Astrocyte (in vitro differentiated cells and primary cell): ENCODE measurements around the gene MAP1LC3B. TPM values are rescaled to one million over a fixed set of nuclear protein-coding genes. Genes with fewer than 3 reads are reported as not detected.

Experiments used
- DNase-seq: peaks from one replicate; pipeline ENCODE4 v3.0.0-alpha.2; 2010; ENCODE audit warnings: low read depth
- FAIRE-seq: peaks from 2 replicates; lab custom pipeline; 2011; peaks lifted over from hg19 to GRCh38; lab: Jason Lieb, UNC
- H2AFZ ChIP-seq: 2 replicates; pipeline ENCODE4 v1.6.0; 2012; ENCODE audit warnings: low read depth, low read length, inconsistent platforms
- H3K27ac ChIP-seq: 2 replicates; pipeline ENCODE4 v1.5.1; 2011; ENCODE audit warnings: low read depth, low read length, inconsistent platforms
- H3K27me3 ChIP-seq: 2 replicates; pipeline ENCODE4 v1.6.0; 2011; ENCODE audit warnings: low read length, inconsistent platforms; ENCODE audit not compliant: insufficient read depth
- H3K36me3 ChIP-seq: 2 replicates; pipeline ENCODE4 v1.5.1; 2011; ENCODE audit warnings: low read length, inconsistent platforms; ENCODE audit not compliant: insufficient read depth
- H3K4me1 ChIP-seq: 2 replicates; pipeline ENCODE4 v1.5.1; 2011; ENCODE audit warnings: low read length, inconsistent platforms; ENCODE audit not compliant: insufficient read depth
- H3K4me2 ChIP-seq: 2 replicates; pipeline ENCODE4 v1.6.0; 2012; ENCODE audit warnings: low read length, inconsistent platforms
- H3K4me3 ChIP-seq: 2 replicates; pipeline ENCODE4 v1.5.1; 2011; ENCODE audit warnings: low read depth, mild to moderate bottlenecking, low read length, inconsistent platforms; ENCODE audit not compliant: insufficient read depth
- H3K79me2 ChIP-seq: 2 replicates; pipeline ENCODE4 v1.6.0; 2012; ENCODE audit warnings: mild to moderate bottlenecking, low read length, inconsistent platforms; ENCODE audit not compliant: insufficient read depth
- H3K9ac ChIP-seq: 2 replicates; pipeline ENCODE4 v1.6.0; 2012; ENCODE audit warnings: mild to moderate bottlenecking, low read length, inconsistent platforms
- H3K9me3 ChIP-seq: 2 replicates; pipeline ENCODE4 v1.5.1; 2012; ENCODE audit warnings: low read depth, mild to moderate bottlenecking, low read length, inconsistent platforms; ENCODE audit not compliant: insufficient read depth
- H4K20me1 ChIP-seq: 2 replicates; pipeline ENCODE4 v1.6.0; 2012; ENCODE audit warnings: low read length, inconsistent platforms; ENCODE audit not compliant: insufficient read depth
- H3K27ac Mint-ChIP-seq: one replicate; pipeline ENCODE4 v1.8.0; 2021; ENCODE audit warnings: mild to moderate bottlenecking, mixed read lengths; ENCODE audit not compliant: unreplicated experiment
- H3K27me3 Mint-ChIP-seq: one replicate; pipeline ENCODE4 v1.8.0; 2021; ENCODE audit warnings: low read depth, mixed read lengths; ENCODE audit not compliant: unreplicated experiment
- H3K36me3 Mint-ChIP-seq: one replicate; pipeline ENCODE4 v1.8.0; 2021; ENCODE audit warnings: low read depth, mixed read lengths; ENCODE audit not compliant: unreplicated experiment
- H3K4me1 Mint-ChIP-seq: one replicate; pipeline ENCODE4 v1.8.0; 2021; ENCODE audit warnings: low read depth, mixed read lengths; ENCODE audit not compliant: unreplicated experiment
- H3K4me3 Mint-ChIP-seq: one replicate; pipeline ENCODE4 v1.8.0; 2021; ENCODE audit warnings: mild to moderate bottlenecking, moderate library complexity, mixed read lengths; ENCODE audit not compliant: unreplicated experiment
- H3K9me3 Mint-ChIP-seq: one replicate; pipeline ENCODE4 v1.8.0; 2021; ENCODE audit warnings: mild to moderate bottlenecking, mixed read lengths; ENCODE audit not compliant: unreplicated experiment
- EZH2 ChIP-seq: IDR thresholded peaks from 2 replicates; pipeline ENCODE4 v1.6.1; 2012; ENCODE audit warnings: mild to moderate bottlenecking, low read length, inconsistent platforms; ENCODE audit not compliant: insufficient read depth
- total RNA-seq: library from RNA; stranded (reverse); gene quantifications from 2 replicates; pipeline ENCODE4 v1.2.1, GENCODE V29; 2021
- TF ChIP-seq, protein P1 (sequence below): IDR thresholded peaks from 2 replicates; pipeline ENCODE4 v1.5.1; 2011; ENCODE audit warnings: low read depth, mild to moderate bottlenecking, inconsistent platforms, low read length, moderate library complexity; ENCODE audit not compliant: insufficient read depth

MAP1LC3B gene
- total RNA-seq, 1 donor from 2014 or later, result 221 TPM

DNA sequence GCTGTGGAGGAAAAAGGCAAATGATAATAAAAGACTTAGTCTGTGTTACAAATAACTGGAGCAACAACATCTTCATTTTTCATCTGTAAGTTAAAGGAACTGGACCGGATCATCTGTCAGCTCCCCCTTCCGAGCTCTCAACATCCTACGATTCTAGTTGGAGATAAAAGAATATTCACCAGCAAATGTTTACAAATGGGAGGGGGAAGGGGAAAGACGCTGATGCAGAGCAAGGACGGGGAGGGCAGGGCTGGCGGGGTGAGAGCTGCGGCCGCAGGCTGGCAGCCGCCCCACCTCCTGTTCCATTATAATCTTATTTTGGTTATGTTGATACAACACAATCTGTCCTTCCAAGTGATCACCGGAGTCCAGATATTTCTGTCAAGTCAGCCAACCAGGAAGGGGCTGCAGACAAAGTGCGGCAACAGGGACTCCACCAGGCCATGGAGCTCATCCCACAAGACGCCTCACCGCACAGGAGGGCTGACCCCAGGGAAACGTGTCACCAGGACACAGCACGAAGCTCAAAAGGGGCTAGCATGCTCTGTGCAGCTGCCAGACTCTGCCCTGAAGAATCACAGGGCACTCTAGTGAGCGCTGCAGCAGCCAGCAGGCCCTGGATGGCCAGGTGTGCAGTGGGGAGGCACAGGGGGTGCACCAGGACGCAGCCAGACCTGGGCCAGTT, 28.2 kb upstream of the MAP1LC3B start:
- Histone ChIP-seq H3K36me3 (peaks cover 4% of the 10 kb centered on the region), H4K20me1 (peaks cover 80% of the 10 kb centered on the region), H3K9me3 (no peaks in the 10 kb centered on the region), H3K27me3 (no peaks in the 10 kb centered on the region), H3K79me2 (peaks cover 71% of the 10 kb centered on the region), H3K27ac (no peak overlapping the region), H3K4me2 (no peak overlapping the region), H3K9ac (no peak overlapping the region), H3K4me1 (no peaks in the 10 kb centered on the region), H3K4me3 (no peak overlapping the region), H2AFZ (no peak overlapping the region)
- Mint-ChIP-seq H3K27me3 (no peaks in the 10 kb centered on the region), H3K27ac (no peak overlapping the region), H3K4me3 (no peak overlapping the region), H3K36me3 (peaks cover 19% of the 10 kb centered on the region), H3K9me3 (no peaks in the 10 kb centered on the region), H3K4me1 (peaks cover 6% of the 10 kb centered on the region)
- TF ChIP-seq, protein P1, sequence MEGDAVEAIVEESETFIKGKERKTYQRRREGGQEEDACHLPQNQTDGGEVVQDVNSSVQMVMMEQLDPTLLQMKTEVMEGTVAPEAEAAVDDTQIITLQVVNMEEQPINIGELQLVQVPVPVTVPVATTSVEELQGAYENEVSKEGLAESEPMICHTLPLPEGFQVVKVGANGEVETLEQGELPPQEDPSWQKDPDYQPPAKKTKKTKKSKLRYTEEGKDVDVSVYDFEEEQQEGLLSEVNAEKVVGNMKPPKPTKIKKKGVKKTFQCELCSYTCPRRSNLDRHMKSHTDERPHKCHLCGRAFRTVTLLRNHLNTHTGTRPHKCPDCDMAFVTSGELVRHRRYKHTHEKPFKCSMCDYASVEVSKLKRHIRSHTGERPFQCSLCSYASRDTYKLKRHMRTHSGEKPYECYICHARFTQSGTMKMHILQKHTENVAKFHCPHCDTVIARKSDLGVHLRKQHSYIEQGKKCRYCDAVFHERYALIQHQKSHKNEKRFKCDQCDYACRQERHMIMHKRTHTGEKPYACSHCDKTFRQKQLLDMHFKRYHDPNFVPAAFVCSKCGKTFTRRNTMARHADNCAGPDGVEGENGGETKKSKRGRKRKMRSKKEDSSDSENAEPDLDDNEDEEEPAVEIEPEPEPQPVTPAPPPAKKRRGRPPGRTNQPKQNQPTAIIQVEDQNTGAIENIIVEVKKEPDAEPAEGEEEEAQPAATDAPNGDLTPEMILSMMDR, result no peak
- no peak for FAIRE-seq
- no peak for DNase-seq

GRCh38 chr16:87365021-87365713, 27.0 kb upstream of the MAP1LC3B start:
- Histone ChIP-seq H3K4me2 (no peak overlapping the region), H2AFZ (no peak overlapping the region), H3K79me2 (peaks cover 83% of the 10 kb centered on the region), H3K9ac (no peak overlapping the region), H3K4me1 (no peaks in the 10 kb centered on the region), H3K9me3 (no peaks in the 10 kb centered on the region), H3K27me3 (no peaks in the 10 kb centered on the region), H3K36me3 (peaks cover under 1% of the 10 kb centered on the region), H3K4me3 (no peak overlapping the region), H4K20me1 (peaks cover 84% of the 10 kb centered on the region), H3K27ac (no peak overlapping the region)
- TF ChIP-seq EZH2, result no peak
- TF ChIP-seq, protein P1, result no peak
- Mint-ChIP-seq H3K27me3 (no peaks in the 10 kb centered on the region), H3K36me3 (peaks cover 11% of the 10 kb centered on the region), H3K27ac (no peak overlapping the region), H3K4me3 (no peak overlapping the region), H3K9me3 (no peaks in the 10 kb centered on the region), H3K4me1 (peaks cover 6% of the 10 kb centered on the region)
- FAIRE-seq (no peak), DNase-seq (no peak)

GRCh38 chr16:87366288-87366687, 25.8 kb upstream of the MAP1LC3B start:
- Histone ChIP-seq H3K4me3 (no peak overlapping the region), H3K79me2 (peaks cover 84% of the 10 kb centered on the region), H3K36me3 (no peaks in the 10 kb centered on the region), H3K27me3 (no peaks in the 10 kb centered on the region), H2AFZ (no peak overlapping the region), H3K9ac (no peak overlapping the region), H3K9me3 (no peaks in the 10 kb centered on the region), H3K4me1 (no peaks in the 10 kb centered on the region), H3K27ac (no peak overlapping the region), H3K4me2 (no peak overlapping the region), H4K20me1 (peaks cover 87% of the 10 kb centered on the region)
- FAIRE-seq (no peak), DNase-seq (no peak)
- no peak overlapping the region for H3K4me3 Mint-ChIP-seq
- no peak overlapping the region for H3K27ac Mint-ChIP-seq
- no peak for TF ChIP-seq EZH2
- TF ChIP-seq, protein P1, result no peak
- H3K36me3 Mint-ChIP-seq, result peaks cover 6% of the 10 kb centered on the region
- no peaks in the 10 kb centered on the region for H3K27me3 Mint-ChIP-seq
- H3K4me1 Mint-ChIP-seq, result peaks cover 6% of the 10 kb centered on the region
- no peaks in the 10 kb centered on the region for H3K9me3 Mint-ChIP-seq
